Peyer's patch (tissue), 4 donors: ENCODE data around the gene RSL1D1.

Experiments used
- POLR2A ChIP-seq, 2 donors: fragments of 450-650 bp; IDR thresholded peaks; one replicate each; pipeline ENCODE4 v1.5.1; 2017; ENCODE audit warnings: antibody characterized with exemption in 2 of 2, mild to moderate bottlenecking in 2 of 2, moderate library complexity in 2 of 2
- TF ChIP-seq, protein P1 (sequence below), 6 experiments: fragments of 450-650 bp in 4 of 6; fragments of 200-600 bp in 2 of 6; sonication (generic) in 1 of 6; IDR thresholded peaks; one replicate each; pipeline ENCODE4 v1.5.1; 2017 to 2019; ENCODE audit warnings: antibody characterized with exemption in 6 of 6, mild to moderate bottlenecking in 3 of 6, moderate library complexity in 1 of 6

DNA sequence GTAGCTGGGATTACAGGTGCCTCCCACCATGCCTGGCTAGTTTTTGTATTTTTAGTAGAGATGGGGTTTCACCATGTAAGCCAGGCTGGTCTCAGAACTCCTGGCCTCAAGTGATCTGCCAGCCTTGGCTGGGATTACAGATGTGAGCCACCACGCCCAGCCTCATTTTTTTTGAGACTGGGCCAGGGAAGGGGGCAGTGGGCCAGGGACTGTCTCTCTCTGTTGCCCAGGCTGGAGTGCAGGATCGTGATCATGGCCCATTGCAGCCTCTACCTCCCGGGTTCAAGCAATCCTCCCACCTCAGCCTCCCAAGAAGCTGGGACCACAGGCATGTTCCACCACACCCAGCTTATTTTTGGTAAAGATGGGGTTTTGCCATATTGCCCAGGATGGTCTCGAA, 16.0 kb downstream of the RSL1D1 start:
- TF ChIP-seq, protein P1, sequence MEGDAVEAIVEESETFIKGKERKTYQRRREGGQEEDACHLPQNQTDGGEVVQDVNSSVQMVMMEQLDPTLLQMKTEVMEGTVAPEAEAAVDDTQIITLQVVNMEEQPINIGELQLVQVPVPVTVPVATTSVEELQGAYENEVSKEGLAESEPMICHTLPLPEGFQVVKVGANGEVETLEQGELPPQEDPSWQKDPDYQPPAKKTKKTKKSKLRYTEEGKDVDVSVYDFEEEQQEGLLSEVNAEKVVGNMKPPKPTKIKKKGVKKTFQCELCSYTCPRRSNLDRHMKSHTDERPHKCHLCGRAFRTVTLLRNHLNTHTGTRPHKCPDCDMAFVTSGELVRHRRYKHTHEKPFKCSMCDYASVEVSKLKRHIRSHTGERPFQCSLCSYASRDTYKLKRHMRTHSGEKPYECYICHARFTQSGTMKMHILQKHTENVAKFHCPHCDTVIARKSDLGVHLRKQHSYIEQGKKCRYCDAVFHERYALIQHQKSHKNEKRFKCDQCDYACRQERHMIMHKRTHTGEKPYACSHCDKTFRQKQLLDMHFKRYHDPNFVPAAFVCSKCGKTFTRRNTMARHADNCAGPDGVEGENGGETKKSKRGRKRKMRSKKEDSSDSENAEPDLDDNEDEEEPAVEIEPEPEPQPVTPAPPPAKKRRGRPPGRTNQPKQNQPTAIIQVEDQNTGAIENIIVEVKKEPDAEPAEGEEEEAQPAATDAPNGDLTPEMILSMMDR (IDR thresholded peaks at IDR 0.05): no peak
- no peak for TF ChIP-seq POLR2A (IDR thresholded peaks at IDR 0.05)
